CD4-positive, alpha-beta T cell treated with Interleukin-2 at 100 ng/mL for 4 hours (primary cell): ENCODE results near the gene SH3GL1.
A peak's percentile ranks its signal among the peaks of the same experiment; 100 is the strongest.

Experiments
- DNase-seq: peaks from one replicate; pipeline ENCODE4 v3.0.0-alpha.2; 2020; ENCODE audit warnings: low spot score

Gene SH3GL1, protein sequence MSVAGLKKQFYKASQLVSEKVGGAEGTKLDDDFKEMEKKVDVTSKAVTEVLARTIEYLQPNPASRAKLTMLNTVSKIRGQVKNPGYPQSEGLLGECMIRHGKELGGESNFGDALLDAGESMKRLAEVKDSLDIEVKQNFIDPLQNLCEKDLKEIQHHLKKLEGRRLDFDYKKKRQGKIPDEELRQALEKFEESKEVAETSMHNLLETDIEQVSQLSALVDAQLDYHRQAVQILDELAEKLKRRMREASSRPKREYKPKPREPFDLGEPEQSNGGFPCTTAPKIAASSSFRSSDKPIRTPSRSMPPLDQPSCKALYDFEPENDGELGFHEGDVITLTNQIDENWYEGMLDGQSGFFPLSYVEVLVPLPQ

DNA sequence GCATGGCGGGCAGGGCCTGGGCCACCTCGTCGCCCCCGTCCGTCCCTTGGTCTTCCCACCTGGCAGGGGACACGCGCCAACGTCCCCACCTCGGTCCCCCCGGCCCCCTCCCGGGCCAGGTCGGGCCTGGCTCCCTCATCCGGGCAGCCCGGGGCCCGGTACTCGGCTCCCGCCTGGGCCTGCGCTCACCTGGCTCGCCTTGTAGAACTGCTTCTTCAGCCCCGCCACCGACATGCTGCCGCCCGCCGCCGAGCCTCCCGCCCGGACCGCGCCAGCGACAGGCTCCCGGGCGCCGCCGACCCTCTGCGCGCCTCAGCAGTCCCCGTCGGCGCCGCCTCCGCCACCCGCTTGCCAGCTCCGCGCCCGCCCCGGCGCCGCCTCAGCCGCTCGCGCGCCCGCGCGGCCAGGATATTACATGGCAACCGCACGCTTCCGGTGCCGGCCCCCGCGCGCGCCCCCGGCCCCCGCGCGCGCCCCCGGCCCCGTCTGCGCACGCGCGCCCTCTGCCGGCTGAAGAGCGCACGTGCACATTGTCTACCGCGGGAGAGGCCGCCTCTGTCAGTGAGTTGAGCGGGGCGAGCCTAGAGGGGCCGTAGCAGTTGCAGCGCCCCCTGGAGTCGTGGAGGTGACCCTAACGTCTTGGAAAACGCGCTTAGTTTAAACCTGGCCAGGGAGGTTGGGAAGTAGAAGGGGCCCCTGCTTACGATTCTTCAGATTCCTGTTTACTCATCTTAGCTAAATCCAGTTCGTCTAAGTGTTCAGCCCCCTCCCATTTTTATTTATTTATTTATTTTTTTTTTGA is at the start of gene SH3GL1:
TSS of gene SH3GL1 (minus strand) at position 413 of the 802 bp plus-strand sequence. CDS start at position 234, 179 bp downstream.
- peak; percentile 90 for DNase-seq

DNA sequence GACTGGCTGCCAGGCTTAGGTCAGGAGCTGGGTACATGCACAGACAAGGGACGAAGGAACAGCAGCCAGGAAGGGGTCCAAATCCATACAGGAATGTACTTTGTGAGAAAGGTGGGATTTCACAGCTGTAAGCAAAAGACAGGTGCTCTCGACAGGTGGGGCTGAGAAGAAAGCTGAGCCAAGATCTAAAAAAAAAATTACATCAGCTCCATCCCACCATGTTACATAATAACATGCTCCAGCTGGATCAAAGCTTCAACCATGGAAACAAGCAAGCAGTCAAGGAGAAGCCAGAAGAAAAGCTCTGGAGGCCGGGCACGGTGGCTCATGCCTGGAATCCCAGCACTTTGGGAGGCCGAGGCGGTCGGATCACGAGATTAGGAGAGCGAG is 49.3 kb upstream of the SH3GL1 start:
- no peak for DNase-seq

DNA sequence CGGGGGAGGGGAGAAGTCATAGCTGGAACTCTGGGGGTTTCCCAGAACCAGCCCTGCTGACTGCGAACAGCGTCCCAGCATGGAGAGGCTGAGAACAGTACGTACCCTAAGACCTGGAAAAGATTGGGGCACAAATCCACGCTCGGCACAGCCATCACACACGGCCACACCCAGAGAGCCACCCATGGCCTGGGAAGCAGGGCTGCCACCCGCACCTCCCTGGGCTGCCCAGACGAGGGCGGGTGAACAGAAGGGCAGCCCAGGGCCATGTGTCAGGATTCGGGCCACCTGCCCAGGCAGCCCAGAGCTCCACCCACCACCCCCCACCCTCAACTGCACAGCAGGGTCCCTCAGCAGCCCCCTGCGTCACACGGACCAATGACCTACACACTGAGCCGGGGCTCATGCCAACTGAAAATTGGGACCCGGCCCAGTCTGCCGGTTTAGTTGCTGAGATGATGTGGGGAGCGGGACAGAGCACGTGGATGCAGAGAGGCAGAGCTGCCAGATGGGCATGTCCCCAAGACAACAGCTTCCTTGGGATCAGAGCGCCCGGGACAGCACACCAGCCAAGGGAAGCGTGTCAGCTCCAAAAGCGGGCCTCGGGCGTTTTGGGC is 48.8 kb upstream of the SH3GL1 start:
- no peak for DNase-seq

DNA sequence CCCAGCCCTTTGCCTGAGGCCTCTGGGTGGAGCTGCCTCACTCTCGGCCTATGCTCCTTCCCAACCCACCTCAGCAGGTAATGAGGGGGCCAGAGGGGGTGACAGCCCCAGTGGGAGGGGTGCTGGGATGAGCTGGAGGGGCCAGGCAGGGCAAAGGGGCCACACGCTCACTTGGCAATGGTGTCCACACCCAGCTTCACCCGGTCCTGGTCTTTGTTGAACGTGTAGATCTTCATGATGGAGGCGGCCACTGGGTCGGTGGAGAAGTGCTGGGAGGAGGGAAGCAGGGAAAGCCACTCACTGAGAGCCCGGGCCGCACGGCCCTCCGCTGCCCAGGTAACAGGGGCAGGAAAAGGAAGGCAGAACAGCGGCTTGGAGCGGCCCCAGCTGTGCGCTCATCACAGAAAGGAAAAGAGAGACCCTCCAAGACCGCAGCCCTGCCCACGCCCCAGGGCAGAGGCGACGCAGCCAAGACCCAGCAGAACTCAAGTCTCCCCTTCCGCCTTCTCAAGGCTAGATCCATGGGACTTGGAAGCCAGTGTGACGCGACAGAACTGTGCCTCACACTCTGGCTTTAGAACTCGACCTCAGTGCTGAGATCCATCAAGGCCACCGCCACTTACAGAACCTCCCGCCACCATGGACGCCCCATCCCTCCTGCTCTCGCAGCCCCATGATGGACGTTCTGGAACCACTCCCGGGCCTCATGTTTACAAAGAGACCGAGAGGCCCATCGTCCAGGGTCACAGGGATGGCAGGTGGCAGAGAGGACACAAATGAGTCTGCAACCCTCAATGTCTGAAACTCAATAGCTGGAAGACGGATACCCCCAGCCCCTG is 48.0 kb upstream of the SH3GL1 start:
- no peak for DNase-seq

DNA sequence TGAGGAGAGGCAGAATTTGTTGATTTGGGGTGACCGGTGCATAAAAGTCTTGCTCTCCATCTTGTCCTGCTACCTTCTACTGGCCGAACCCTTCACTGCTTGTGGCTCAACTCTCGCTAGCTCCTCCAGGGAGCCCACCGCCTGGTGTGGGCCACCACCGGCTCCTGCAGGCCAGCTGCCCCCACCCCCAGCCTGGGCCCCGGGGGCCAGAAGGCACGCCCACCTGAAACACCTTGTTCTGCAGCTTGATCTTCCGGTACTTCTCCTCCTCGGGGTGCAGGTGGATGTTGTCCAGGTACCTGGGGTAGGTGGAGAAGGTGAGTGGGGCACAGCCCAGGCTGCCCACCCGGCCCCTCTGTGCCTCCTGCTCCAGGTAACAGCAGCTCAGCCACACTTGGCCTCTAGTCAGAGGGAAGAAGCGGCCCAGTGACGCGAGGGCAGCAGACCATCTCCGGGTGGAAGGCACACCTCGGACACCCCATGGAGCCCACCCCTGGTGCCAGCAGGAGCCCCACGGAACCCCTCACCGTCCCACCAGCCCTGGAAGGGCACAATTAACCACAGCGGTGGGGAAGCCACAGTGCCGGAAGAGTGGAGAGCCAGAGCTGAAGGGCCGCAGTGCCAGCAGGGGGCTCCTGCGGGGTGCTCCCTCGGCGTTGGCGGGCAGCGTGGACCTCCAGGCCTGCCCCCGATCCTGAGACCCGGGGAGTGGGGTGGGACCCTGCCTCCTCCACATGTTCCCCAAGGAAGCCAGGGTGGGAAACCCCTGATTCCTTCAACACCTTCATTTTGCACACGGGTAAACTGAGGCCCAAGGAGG is 47.2 kb upstream of the SH3GL1 start:
- no peak for DNase-seq

DNA sequence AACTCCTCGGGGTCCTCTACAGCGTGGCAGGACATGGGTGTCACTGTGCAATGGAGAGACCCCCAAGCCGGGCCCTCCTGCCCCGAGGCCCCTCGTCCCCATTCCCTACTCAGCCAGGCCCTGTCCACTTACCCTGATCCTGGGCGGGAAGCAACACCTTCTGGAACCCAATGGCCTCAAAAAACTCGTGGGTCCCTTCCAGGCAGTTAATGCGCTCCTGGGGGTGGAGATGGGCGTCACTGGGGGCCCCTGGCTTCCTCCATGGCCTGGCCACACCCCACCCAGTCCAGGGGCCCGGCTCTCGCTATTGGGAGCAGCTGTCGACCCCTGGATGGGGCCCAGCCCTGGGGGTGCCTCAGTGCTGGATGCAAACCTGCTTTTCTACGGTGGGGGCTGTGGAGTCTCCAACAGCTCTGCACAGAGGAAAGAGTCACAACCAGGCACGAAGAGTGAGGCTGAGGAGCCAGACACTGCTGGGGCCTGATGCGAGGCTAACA is 46.4 kb upstream of the SH3GL1 start:
- DNase-seq, result no peak

DNA sequence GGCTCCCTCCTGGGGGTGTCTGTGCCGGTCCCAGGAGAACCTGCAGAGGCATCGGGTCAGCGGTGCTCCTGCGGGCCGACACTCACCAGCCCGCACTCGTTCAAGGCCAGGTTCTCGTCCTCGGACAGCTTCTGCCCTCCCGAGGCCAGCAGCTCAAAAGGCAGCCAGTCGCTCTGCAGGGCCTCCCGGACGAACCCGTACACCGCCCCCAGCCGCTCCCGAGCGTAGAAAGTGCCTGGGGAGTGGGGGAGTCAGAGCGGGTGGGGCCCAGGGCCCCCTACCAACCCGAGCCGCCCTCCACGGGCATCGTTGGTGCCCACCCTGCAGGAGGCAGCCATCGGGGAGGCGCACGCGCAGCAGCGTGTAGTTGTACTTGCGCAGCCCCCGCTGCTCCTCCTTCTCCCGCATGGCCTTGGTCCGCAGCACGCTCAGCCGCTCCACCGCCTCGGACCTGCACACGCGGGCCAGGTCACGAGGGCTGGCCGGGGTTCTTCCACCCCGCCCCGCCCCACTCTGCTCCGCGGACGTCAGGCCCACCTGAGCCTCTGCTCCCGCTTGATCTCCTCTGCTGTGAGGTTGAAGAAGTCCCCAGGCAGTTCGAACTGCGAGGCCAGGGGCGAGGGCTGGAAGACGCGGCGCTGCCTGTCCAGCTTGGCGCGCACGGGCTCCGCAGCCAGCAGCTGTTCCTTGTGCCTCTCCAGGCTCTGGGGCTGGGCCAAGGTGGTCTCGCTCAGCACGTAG is 45.8 kb upstream of the SH3GL1 start:
- DNase-seq, result no peak

DNA sequence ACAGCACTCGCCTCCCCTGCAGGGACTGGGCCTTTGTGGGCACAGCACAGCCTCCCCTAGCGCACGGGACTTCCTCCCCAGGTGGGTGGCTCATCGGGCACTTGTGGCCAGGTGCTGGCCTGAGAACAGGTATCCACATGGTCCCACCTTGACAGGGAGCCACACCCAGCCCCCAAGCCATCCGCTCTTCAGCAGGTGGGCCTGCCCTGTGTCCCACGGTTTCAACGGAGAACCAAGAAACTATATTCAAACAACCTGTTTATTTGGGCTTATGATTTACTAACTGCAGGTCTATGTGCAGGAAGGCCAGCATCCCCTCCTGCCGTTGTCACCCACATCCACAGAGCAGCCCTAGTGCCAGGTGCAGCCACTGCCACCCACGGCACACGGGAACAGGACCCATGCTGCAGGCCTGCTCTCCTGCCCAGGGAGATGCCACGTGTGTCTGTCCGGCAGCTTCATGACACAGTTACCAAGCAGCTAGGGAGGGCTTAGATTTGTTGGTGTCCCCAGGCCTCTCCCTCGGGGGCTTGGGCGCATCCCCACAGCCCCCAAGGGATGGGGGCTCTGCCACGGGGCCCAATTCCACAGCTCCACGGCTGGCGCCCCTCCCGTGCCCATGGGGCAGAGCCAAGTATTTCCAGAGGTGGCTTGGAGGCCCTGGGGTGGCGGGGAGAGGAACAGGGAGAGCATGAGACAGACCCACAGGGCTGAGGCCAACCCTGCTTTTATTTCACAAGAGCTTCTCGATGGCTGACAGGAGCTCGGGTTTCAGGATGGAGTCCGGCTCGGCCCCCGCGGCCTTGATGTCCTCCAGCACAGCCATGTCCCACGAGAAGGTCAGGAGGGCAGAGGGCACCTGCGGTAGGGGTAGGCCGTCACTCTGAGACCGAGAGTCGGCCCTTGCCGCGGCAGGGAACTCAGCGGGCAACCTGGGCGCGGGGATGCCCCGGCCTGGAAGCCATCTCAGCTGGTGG is 44.7 kb upstream of the SH3GL1 start:
- no peak for DNase-seq

DNA sequence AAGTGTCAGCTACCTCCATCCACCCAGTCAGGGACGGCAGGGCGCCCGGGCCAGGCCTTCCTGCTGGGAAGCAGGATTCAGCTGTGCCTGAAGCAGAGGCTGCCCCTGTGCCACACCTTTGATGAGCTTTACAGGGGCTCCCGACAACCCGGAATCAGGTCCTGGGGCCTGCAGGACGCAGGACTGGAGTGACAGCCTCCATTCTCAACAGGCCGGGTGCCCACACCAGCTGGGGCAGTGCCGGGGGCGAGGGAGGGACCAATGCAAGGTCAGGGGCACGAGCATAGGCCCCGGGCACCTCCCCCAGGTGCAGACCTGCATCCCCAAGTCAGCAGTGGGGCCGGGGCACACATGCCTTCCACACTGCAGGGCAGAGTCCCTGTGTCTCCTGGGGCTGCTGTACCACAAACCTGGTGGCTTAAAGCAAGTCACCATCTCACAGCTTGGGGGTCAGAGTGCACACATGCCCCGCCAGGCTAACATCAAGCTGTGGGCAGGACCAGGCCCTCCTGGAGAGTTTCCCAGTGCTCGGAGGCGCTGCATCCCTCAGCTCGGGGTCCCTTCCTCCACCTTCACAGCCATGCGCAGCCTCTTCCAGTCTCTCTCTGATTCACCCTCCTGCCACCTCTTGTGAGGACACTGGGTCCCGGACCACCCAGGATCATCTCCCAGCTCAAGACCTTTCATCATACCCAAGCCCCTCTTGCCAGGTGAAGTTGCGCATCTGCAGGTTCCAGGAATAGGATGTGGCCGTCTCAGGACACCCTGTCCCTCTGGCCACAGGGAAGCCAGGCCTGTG is 43.8 kb upstream of the SH3GL1 start:
- DNase-seq, result no peak

DNA sequence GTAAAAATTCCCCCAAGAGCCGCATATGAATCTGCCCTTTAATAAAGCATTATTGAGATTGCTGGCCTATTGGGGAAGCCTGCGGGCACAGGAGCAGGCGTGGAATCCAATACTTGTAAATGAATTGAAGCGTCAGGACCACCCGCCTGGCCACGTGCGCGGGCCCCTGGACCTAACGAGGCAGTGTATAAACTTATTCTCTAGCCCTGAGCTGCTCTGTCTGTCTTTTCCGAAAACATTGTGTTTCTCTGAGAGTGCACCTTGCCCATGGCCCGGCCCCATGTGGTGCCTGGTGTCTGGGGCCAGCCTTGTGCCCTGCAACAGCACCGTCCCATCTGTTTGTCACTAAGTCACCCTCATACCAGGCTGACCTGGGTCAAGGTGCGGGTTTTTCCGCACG is 42.8 kb upstream of the SH3GL1 start:
- DNase-seq, result no peak

DNA sequence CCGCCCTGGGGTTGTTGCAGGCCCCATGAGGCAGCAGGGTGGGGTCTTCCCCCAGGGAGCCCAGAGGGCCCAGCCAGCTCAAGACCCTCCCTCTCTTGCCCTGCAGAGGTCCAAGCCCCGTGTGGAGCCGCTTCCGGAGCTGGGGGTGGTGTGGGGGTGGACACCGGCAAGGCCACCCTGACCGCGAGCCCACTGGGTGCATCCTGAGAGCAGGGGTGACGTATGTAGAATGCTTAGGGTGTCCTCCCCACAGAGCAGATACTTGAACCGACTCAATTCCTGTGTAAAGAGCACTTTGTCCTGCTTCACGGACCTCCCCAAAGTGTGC is 42.4 kb upstream of the SH3GL1 start:
- DNase-seq, result no peak

DNA sequence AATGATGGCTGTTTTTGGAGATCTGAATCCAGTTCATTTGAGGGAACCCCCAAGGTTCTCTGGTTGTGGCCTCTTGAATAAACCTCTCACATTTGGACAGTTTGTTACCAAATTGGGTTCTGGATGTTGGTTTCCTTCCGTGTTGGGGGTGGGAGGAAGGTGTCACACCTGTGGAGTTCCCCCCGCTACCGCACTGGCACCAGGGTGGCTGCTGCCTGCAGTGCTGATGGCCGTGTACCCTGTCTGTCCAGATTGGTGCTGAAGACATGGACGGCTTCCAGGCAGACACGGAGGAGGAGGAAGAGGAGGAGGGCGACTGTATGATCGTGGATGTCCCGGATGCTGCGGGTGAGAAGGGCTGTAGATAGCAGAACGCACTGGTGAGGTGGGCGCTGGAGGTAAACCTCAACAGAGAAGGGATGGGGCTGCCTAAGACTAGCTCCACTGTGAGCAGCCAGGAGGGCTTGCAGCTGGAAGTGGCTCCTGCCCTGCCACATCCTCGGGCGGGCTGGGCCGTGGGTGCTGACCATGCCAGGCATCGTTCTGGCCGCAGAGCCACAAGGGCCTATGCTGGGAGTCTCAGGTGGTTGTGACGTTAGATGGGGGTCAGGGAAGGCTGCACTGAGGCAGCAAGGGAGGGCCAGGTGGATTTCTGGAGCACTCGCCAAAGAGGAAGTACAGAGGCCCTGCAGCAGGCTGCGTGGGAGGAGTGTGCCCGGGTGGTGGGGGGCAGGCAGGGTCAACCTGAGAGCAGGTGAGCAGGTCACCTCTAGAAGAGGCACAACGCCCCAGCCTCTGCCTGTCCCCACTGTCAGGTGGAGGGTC is 41.9 kb upstream of the SH3GL1 start:
- no peak for DNase-seq

DNA sequence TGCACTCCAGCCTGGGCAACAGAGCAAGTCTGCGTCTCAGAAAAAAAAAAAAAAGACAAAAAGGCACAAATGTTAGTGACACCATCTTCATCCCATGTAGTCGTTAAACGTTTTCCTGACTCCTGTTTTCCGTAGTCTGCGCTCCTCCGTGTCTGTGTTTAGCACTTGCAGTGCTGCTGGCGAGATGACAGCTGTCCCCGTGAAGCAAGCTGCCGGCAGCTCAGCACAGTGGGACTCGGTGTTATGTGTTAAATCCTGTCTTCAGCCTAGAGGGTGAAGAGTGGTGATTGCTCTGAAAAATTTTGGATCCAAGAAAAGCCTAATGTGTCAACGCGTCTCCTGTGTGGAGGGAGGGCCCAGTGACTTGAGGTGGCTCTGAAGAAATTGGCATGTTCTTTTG is 38.9 kb upstream of the SH3GL1 start:
- no peak for DNase-seq

DNA sequence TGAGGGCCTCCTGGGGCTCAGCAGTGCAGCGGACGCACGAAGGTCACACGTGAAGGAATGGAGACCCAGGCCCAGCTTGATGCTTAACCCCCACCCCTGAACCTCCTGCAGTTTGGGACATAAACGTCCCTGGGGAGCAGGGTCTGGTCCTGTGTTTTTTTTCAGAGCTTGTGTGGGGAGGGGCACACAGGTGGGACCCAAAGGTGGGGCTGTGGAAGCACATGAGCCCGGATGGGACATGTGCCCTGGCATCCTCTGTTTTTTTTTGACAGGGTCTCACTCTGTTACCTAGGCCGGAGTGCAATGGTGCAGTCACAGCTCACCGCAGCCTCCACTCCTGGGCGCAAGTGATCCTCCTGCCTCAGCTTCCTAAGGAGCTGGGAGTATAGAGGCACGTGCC is 36.8 kb upstream of the SH3GL1 start:
- no peak for DNase-seq

DNA sequence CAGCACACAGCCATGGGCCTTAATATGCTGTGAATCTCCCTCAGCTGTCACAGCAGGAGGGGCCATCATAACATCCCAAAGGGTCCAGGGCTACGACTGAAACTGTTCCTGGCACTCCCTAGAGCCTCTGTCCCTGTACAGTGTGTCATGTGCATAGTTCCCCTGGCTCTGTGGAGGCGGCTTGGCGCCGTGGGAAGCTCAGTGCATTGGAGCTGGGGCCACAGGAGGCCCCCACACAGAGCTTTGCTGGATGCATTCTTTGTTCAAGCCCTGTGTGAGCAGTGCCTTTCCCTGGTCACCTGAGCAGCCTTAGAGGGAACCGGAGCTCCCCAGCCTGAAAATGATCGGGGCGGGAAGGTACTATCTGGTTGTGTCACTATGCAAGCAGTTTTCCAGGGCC is 35.9 kb upstream of the SH3GL1 start:
- no peak for DNase-seq

DNA sequence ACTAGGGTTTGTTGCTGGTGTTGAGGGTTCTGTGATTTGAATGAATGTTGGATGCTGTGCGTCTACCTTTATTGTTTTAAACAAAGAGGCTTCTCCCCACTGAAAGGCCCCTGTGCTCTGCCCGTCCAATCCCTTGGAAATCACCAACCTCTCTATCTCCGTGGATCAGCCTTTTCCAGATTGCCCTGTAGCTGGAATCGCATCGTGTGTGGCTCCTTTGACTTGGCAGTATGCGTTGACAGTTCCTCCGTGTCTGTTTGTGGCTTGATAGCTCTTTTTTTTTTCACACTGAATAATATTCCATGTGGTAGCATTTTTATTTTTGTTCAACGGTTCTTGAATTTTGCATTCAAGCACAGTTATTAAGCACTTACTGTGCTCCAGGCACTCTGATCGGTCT is 34.0 kb upstream of the SH3GL1 start:
- no peak for DNase-seq

DNA sequence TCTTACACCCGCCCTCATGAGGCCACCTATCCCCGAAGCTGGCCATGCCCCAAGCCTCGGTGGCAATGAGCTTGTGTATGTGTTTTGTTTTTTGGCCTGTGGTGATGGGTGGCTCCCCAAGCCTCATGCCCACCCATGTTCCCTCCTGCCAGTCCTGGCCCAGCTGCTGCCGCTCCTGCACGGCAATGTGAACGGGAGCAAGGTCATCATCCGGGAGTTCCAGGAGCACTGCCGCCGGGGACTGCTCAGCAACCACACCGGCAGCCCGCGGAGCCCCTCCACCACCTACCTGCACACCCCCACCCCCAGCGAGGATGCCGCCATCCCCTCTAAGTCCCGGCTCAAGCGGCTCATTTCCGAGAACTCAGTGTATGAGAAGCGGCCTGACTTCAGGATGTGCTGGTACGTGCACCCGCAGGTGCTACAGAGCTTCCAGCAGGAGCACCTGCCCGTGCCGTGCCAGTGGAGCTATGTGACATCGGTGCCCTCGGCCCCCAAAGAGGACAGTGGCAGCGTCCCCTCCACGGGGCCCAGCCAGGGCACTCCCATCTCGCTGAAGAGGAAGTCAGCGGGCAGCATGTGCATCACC is 32.7 kb upstream of the SH3GL1 start:
- DNase-seq, result no peak
